K562 (cell line): ENCODE results near the gene LIPF. TPM values are rescaled to one million over a fixed set of nuclear protein-coding genes. Genes with fewer than 3 reads are reported as not detected.

Experiments
- ATAC-seq: fragments of 200-7000 bp; cut with Tn5 transposase; 3 replicates; pipeline ENCODE4 v1.9.1; 2020; ENCODE audit warnings: moderate library complexity
- BruUV-seq: library from RNA; stranded (reverse); fragments of 400-500 nt; replicated peaks from 2 replicates; lab custom pipeline; 2021; lab: Mats Ljungman, UMichigan
- CTCF ChIA-PET: fragments of 300-600 bp; formaldehyde crosslinking; extraction: SDS; loops from one replicate; lab custom pipeline; 2021; ENCODE audit warnings: low intra/inter-chr PET ratio; lab: Yijun Ruan, JAX
- POLR2A ChIA-PET: fragments of 300-600, 350-650 bp; sonication (Branson Sonifier 250); formaldehyde crosslinking; extraction: SDS; loops from one replicate; lab custom pipeline; 2021; ENCODE audit warnings: antibody characterized with exemption, inconsistent platforms; lab: Yijun Ruan, JAX
- DNase-seq, 4 experiments: peaks; one replicate each; pipeline versions ENCODE4 v3.0.0 to v3.0.0-alpha.2; 2011 to 2018; ENCODE audit warnings: low spot score in 3 of 4, mixed read lengths in 3 of 4; ENCODE audit errors: extremely low read depth in 1 of 4
- FAIRE-seq: peaks from 2 replicates; lab custom pipeline; 2011; peaks lifted over from hg19 to GRCh38; lab: Jason Lieb, UNC
- H2AFZ ChIP-seq: 2 replicates; pipeline ENCODE4 v1.6.0; 2011; ENCODE audit warnings: low read depth, low read length, control low read depth, inconsistent platforms
- H3K27ac ChIP-seq: fragments of 200-600 bp; 3 replicates; pipeline ENCODE4 v1.8.0; 2011; ENCODE audit warnings: low read depth, mild to moderate bottlenecking, control low read depth, inconsistent platforms, low read length, moderate library complexity, mixed read lengths; ENCODE audit errors: extremely low read depth
- H3K27me3 ChIP-seq, 2 experiments: fragments of 300-600 bp in 1 of 2; 2 replicates in 1 of 2; 3 replicates in 1 of 2; pipeline versions ENCODE4 v1.6.0 to v1.8.0; 2011; ENCODE audit warnings: inconsistent platforms in 2 of 2, low read length in 2 of 2, mild to moderate bottlenecking in 1 of 2, mixed read lengths in 1 of 2, moderate library complexity in 1 of 2; ENCODE audit not compliant: control insufficient read depth in 2 of 2, insufficient read depth in 2 of 2
- H3K36me3 ChIP-seq: fragments of 300-600 bp; 3 replicates; pipeline ENCODE4 v1.8.0; 2011; ENCODE audit warnings: mild to moderate bottlenecking, low read length, inconsistent platforms; ENCODE audit not compliant: control insufficient read depth, insufficient read depth
- H3K4me1 ChIP-seq, 2 experiments: fragments of 200-600 bp in 1 of 2; replicated peaks in 1 of 2; 2 replicates in 1 of 2; 3 replicates in 1 of 2; pipeline versions ENCODE4 v1.5.1 to v1.8.0; 2011; ENCODE audit warnings: inconsistent platforms in 2 of 2, low read length in 2 of 2, mild to moderate bottlenecking in 1 of 2, mixed read lengths in 1 of 2, moderate library complexity in 1 of 2; ENCODE audit not compliant: control insufficient read depth in 2 of 2, insufficient read depth in 2 of 2
- H3K4me2 ChIP-seq: 2 replicates; pipeline ENCODE4 v1.6.1; 2011; ENCODE audit warnings: low read length, control low read depth, inconsistent platforms, mixed read lengths; ENCODE audit not compliant: insufficient read depth
- H3K4me3 ChIP-seq: fragments of 200-600 bp; sonication (generic), shearing (Covaris generic); 2 replicates; pipeline ENCODE4 v1.5.1; 2016; ENCODE audit warnings: control low read depth, inconsistent platforms
- H3K79me2 ChIP-seq: fragments of 200-600 bp; 3 replicates; pipeline ENCODE4 v1.8.0; 2011; ENCODE audit warnings: low read length, inconsistent platforms; ENCODE audit not compliant: control insufficient read depth, insufficient read depth
- H3K9ac ChIP-seq, 2 experiments: 2 replicates each; pipeline versions ENCODE4 v1.6.0 to v1.6.1; 2011; ENCODE audit warnings: low read depth in 2 of 2, low read length in 2 of 2, control low read depth in 1 of 2, inconsistent platforms in 1 of 2, mild to moderate bottlenecking in 1 of 2, mixed read lengths in 1 of 2; ENCODE audit not compliant: insufficient read depth in 1 of 2
- H3K9me1 ChIP-seq: one replicate; pipeline ENCODE4 v1.6.0; 2011; ENCODE audit warnings: inconsistent platforms, mild to moderate bottlenecking, low read length, moderate library complexity; ENCODE audit not compliant: control insufficient read depth, insufficient read depth
- H3K9me3 ChIP-seq: replicated peaks from 2 replicates; pipeline ENCODE4 v1.5.1; 2011; ENCODE audit warnings: low read depth, low read length, inconsistent platforms; ENCODE audit not compliant: control insufficient read depth, insufficient read depth
- H4K20me1 ChIP-seq: replicated peaks from 2 replicates; pipeline ENCODE4 v1.6.1; 2011; ENCODE audit warnings: low read length, inconsistent platforms, mixed read lengths; ENCODE audit not compliant: control insufficient read depth, insufficient read depth
- ATF7 ChIP-seq: fragments of 450-650 bp; IDR thresholded peaks from 2 replicates; pipeline ENCODE4 v1.7.1; 2014; ENCODE audit warnings: mild to moderate bottlenecking, moderate library complexity
- FOXP4 ChIP-seq: sonication (generic); formaldehyde crosslinking; IDR thresholded peaks from 2 replicates; pipeline ENCODE4 v1.8.0; 2022; ENCODE audit warnings: mild to moderate bottlenecking, missing genetic modification reagents, borderline replicate concordance
- HDAC2 ChIP-seq: fragments of 450-650 bp; IDR thresholded peaks from 2 replicates; pipeline ENCODE4 v1.6.1; 2016; ENCODE audit warnings: mild to moderate bottlenecking
- L3MBTL2 ChIP-seq: fragments of 450-650 bp; IDR thresholded peaks from 2 replicates; pipeline ENCODE4 v1.6.1; 2016; ENCODE audit warnings: mild to moderate bottlenecking, moderate library complexity
- MAFF ChIP-seq: IDR thresholded peaks from 2 replicates; pipeline ENCODE4 v1.6.1; 2012; ENCODE audit warnings: low read length, improper control_type of control experiment
- SAP30 ChIP-seq: fragments of 200-600 bp; sonication (generic); IDR thresholded peaks from 2 replicates; pipeline ENCODE4 v1.6.1; 2012; ENCODE audit warnings: borderline replicate concordance, low read depth, mild to moderate bottlenecking, moderate library complexity, low read length, control low read depth, inconsistent platforms; ENCODE audit not compliant: insufficient read depth, poor library complexity, severe bottlenecking
- SMC3 ChIP-seq: conservative IDR thresholded peaks from 2 replicates; pipeline ENCODE4 v1.6.1; 2011; ENCODE audit warnings: low read depth, low read length, improper control_type of control experiment; ENCODE audit not compliant: insufficient read depth
- XRCC5 ChIP-seq: fragments of 200-400 bp; formaldehyde crosslinking; IDR thresholded peaks from 2 replicates; pipeline ENCODE4 v1.6.1; 2017; ENCODE audit warnings: low read depth, mild to moderate bottlenecking, low read length
- ZNF609 ChIP-seq: sonication (generic); formaldehyde crosslinking; IDR thresholded peaks from 2 replicates; pipeline ENCODE4 v1.8.1; 2023; ENCODE audit warnings: missing genetic modification reagents, mild to moderate bottlenecking, borderline replicate concordance
- ZZZ3 ChIP-seq: fragments of 450-650 bp; IDR thresholded peaks from 2 replicates; pipeline ENCODE4 v1.6.1; 2016; ENCODE audit warnings: antibody characterized with exemption, mild to moderate bottlenecking, moderate library complexity
- WGBS: fragments of 100-300 bp; shearing (Covaris generic); methylation state at CpG from one replicate; pipeline ENCODE4 v1.1.6; 2016; ENCODE audit warnings: low coverage, mixed read lengths; ENCODE audit not compliant: insufficient coverage; ENCODE audit errors: missing lambda C conversion rate; 5-methylcytosine and 5-hydroxymethylcytosine counted together
- in situ Hi-C: fragments of 300-500 bp; cut with MboI; formaldehyde crosslinking; loops from 4 replicates; pipeline ENCODE4 v1.15.0; 2018; ENCODE audit warnings: inconsistent platforms, mixed read lengths
- intact Hi-C: fragments of 100-400 bp; cut with micrococcal nuclease; formaldehyde crosslinking; loops from 2 replicates; pipeline ENCODE4 v1.14.2; 2022
- polyA plus RNA-seq, 8 experiments: library from polyadenylated mRNA; depleted of rRNA in 4 of 8; stranded (reverse) in 5 of 8; unstranded in 3 of 8; fragments of >200 nt; fragmentation: Nextera tagmentation in 2 of 8; fragmentation: Illumina TruSeq in 1 of 8; extraction: Ambion mirVana in 2 of 8; extraction: Trizol in 1 of 8; gene quantifications; 2 replicates each; pipeline versions ENCODE4 v1.2.1 to v1.2.3, GENCODE V29; 2011 to 2014; ENCODE audit warnings: inconsistent platforms in 1 of 8, missing spikeins in 1 of 8
- total RNA-seq, 7 experiments: library from RNA; depleted of rRNA in 6 of 7; stranded (reverse); fragments of >200 nt in 6 of 7; fragmentation: Illumina TruSeq in 2 of 7; extraction: Trizol in 2 of 7; gene quantifications; 2 replicates each; pipeline versions ENCODE4 v1.2.1 to v1.2.3, GENCODE V29; 2011 to 2021; ENCODE audit warnings: low replicate concordance in 1 of 7

LIPF gene
- total and polyA plus RNA-seq, 9 of the 15 experiments (the other 6 are each of a cell fraction or from before 2014, with no cell fraction given): not detected

- intact Hi-C loops (no loop called here), in situ Hi-C loops (no loop called here)
- Histone ChIP-seq H3K9me1 (no peaks in the 10 kb centered on the region), H3K27me3 (no peaks in the 10 kb centered on the region), H3K79me2 (no peaks in the 10 kb centered on the region), H2AFZ (no peak overlapping the region), H3K36me3 (no peaks in the 10 kb centered on the region), H3K27ac (no peak overlapping the region), H3K4me3 (no peak overlapping the region), H3K4me2 (no peak overlapping the region), H4K20me1 (no peaks in the 10 kb centered on the region), H3K9me3 (no peaks in the 10 kb centered on the region), H3K9ac (no peak overlapping the region), H3K4me1 (no peaks in the 10 kb centered on the region)
- TF ChIP-seq FOXP4 (CRISPR knock-in tag) (no peak), ZZZ3 (no peak), SAP30 (no peak), HDAC2 (no peak), L3MBTL2 (no peak), XRCC5 (no peak), ZNF609 (CRISPR knock-in tag) (no peak), SMC3 (no peak), MAFF (no peak), ATF7 (no peak)
- BruUV-seq: no TSS peak
- ATAC-seq (no peak), DNase-seq (no peak), FAIRE-seq (no peak)
- CTCF ChIA-PET: no interaction called here
- 0% methylated on average over 2 of the region's 2 CpGs for WGBS
- POLR2A ChIA-PET: no interaction called here
Measured at GRCh38 chr10:88670497-88670896, 6.3 kb downstream of the LIPF start.
